Measurements from ENCODE around the gene ELOVL7. TPM values are rescaled to one million over a fixed set of nuclear protein-coding genes. Genes with fewer than 3 reads are reported as not detected.
"Not testable (repeated sequence)": the region's sequence is repeated elsewhere in the genome, so short reads cannot be mapped to it uniquely, and the experiment has no call there.

The ELOVL7 gene
- total RNA-seq, 1 experiment from 2014 or later, result 20.0 TPM

GRCh38 chr5:60820593-60821487 is 23.2 kb downstream of the ELOVL7 start:
- H3K36me3 ChIP-seq (ENCODE audit: control insufficient read depth in 1 of 2, insufficient read depth in 2 of 2, low read length in 2 of 2), result no peaks in the 10 kb centered on the region
- H3K9me3 ChIP-seq (ENCODE audit: control insufficient read depth in 1 of 2, insufficient read depth in 1 of 2, low read depth in 1 of 2, low read length in 2 of 2), result no peaks in the 10 kb centered on the region
- H4K20me1 ChIP-seq (ENCODE audit: insufficient read depth), result no peaks in the 10 kb centered on the region
- BruUV-seq (replicated peaks), result no TSS peak
- no peak for TF ChIP-seq ZBTB33 (IDR thresholded peaks at IDR 0.05; ENCODE audit: extremely low read depth, insufficient replicate concordance, low read length)
- TF ChIP-seq SRF (IDR thresholded peaks at IDR 0.05; ENCODE audit: low read depth), result no peak
- no peak for TF ChIP-seq ATF3 (IDR thresholded peaks at IDR 0.05)
- TF ChIP-seq CTCF (IDR thresholded peaks at IDR 0.05 in 2 of 3, conservative IDR thresholded peaks at IDR 0.05 in 1 of 3; ENCODE audit: borderline replicate concordance in 1 of 3, insufficient read depth in 1 of 3, low read depth in 2 of 3, low read length in 2 of 3), result no peak
- TF ChIP-seq ZFX (IDR thresholded peaks at IDR 0.05), result no peak
- no peak for TF ChIP-seq RAD21 (IDR thresholded peaks at IDR 0.05; ENCODE audit: low read depth)
- TF ChIP-seq ELF1 (IDR thresholded peaks at IDR 0.05; ENCODE audit: borderline replicate concordance, low read depth), result no peak
- TF ChIP-seq YY1 (IDR thresholded peaks at IDR 0.05; ENCODE audit: extremely low read depth, insufficient replicate concordance, low read depth, low read length), result no peak
- no peak for TF ChIP-seq FOSL1 (IDR thresholded peaks at IDR 0.05; ENCODE audit: low read depth)
- no peak for TF ChIP-seq MAX (IDR thresholded peaks at IDR 0.05)
- ChIA-PET POLR2A (no interaction called here), RAD21 (ENCODE audit: low non-redundant PET in 1 of 2, low total read pairs in 2 of 2, uncharacterized antibody in 2 of 2, unreplicated experiment in 2 of 2) (no interaction called here), CTCF (no interaction called here)
- no peak overlapping the region for H2AFZ ChIP-seq (ENCODE audit: low read depth, low read length, poor library complexity, severe bottlenecking)
- no peak overlapping the region for H3K27ac ChIP-seq (ENCODE audit: low read depth, low read length)
- no peak overlapping the region for H3K9ac ChIP-seq (ENCODE audit: low read length)
- no peak overlapping the region for H3K4me2 ChIP-seq (ENCODE audit: low read length)
- H3K4me1 ChIP-seq (ENCODE audit: control insufficient read depth in 1 of 2, insufficient read depth in 2 of 2, low read length in 2 of 2), result no peaks in the 10 kb centered on the region
- ATAC-seq, result no peak
- no peaks in the 10 kb centered on the region for H3K9me2 ChIP-seq (ENCODE audit: insufficient read depth)
- DNase-seq (ENCODE audit: low read depth, low spot score), result no peak
- no peak overlapping the region for H3K4me3 ChIP-seq (replicated peaks in 1 of 2; ENCODE audit: low read depth in 1 of 2, low read length in 2 of 2)
- peaks cover 14% of the 10 kb centered on the region for H3K79me2 ChIP-seq (ENCODE audit: insufficient read depth, low read length)
- H3K27me3 ChIP-seq (ENCODE audit: insufficient read depth, low read length), result no peaks in the 10 kb centered on the region
- intact Hi-C loops (cut with micrococcal nuclease), result no loop called here

GRCh38 chr5:60816138-60816537 is 27.9 kb downstream of the ELOVL7 start:
- H3K9me2 ChIP-seq (ENCODE audit: insufficient read depth); H3K4me1 ChIP-seq (ENCODE audit: control insufficient read depth in 1 of 2, insufficient read depth in 2 of 2, low read length in 2 of 2); CTCF ChIA-PET; H4K20me1 ChIP-seq (ENCODE audit: insufficient read depth); H2AFZ ChIP-seq (ENCODE audit: low read depth, low read length, poor library complexity, severe bottlenecking); H3K36me3 ChIP-seq (ENCODE audit: control insufficient read depth in 1 of 2, insufficient read depth in 2 of 2, low read length in 2 of 2); ATAC-seq; BruUV-seq (replicated peaks); POLR2A ChIA-PET; H3K9me3 ChIP-seq (ENCODE audit: control insufficient read depth in 1 of 2, insufficient read depth in 1 of 2, low read depth in 1 of 2, low read length in 2 of 2); intact Hi-C loops (cut with micrococcal nuclease); H3K9ac ChIP-seq (ENCODE audit: low read length); H3K27ac ChIP-seq (ENCODE audit: low read depth, low read length); H3K79me2 ChIP-seq (ENCODE audit: insufficient read depth, low read length); H3K4me2 ChIP-seq (ENCODE audit: low read length); RAD21 ChIA-PET (ENCODE audit: low non-redundant PET in 1 of 2, low total read pairs in 2 of 2, uncharacterized antibody in 2 of 2, unreplicated experiment in 2 of 2); H3K27me3 ChIP-seq (ENCODE audit: insufficient read depth, low read length); H3K4me3 ChIP-seq (replicated peaks in 1 of 2; ENCODE audit: low read depth in 1 of 2, low read length in 2 of 2); DNase-seq (ENCODE audit: low read depth, low spot score): not testable (repeated sequence)
